Endothelial cell of umbilical vein (primary cell): ENCODE measurements around the gene GMPPA. TPM values are rescaled to one million over a fixed set of nuclear protein-coding genes. Genes with fewer than 3 reads are reported as not detected.

Experiments
- BruUV-seq: library from RNA; stranded (reverse); fragments of 400-500 nt; replicated peaks from 2 replicates; lab custom pipeline; 2021; lab: Mats Ljungman, UMichigan
- CTCF ChIA-PET: fragments of 300-600, 350-600 bp; sonication (Branson Sonifier 250); formaldehyde crosslinking; loops from one replicate; lab custom pipeline; 2021; ENCODE audit warnings: antibody characterized with exemption, inconsistent platforms; lab: Charles Lee
- POLR2A ChIA-PET: fragments of 300-600, 350-600 bp; sonication (Branson Sonifier 250); formaldehyde crosslinking; loops from one replicate; lab custom pipeline; 2021; ENCODE audit warnings: antibody characterized with exemption, inconsistent platforms; lab: Charles Lee
- DNase-seq: peaks from one replicate; pipeline ENCODE4 v3.0.0-alpha.2; 2011; ENCODE audit warnings: low read depth, low spot score
- FAIRE-seq: peaks from 2 replicates; lab custom pipeline; 2011; peaks lifted over from hg19 to GRCh38; lab: Jason Lieb, UNC
- H2AFZ ChIP-seq: 2 replicates; pipeline ENCODE4 v1.6.0; 2012; ENCODE audit warnings: low read depth, low read length, control low read depth, inconsistent platforms
- H3K27ac ChIP-seq: 2 replicates; pipeline ENCODE4 v1.5.1; 2011; ENCODE audit warnings: low read depth, mild to moderate bottlenecking, control low read depth, low read length, moderate library complexity; ENCODE audit not compliant: insufficient read depth
- H3K27me3 ChIP-seq, 2 experiments: 2 replicates each; pipeline versions ENCODE4 v1.6.0 to v1.6.1; 2011; ENCODE audit warnings: low read length in 2 of 2, mixed read lengths in 1 of 2; ENCODE audit not compliant: control insufficient read depth in 2 of 2, insufficient read depth in 2 of 2
- H3K36me3 ChIP-seq, 2 experiments: 2 replicates in 1 of 2; 3 replicates in 1 of 2; pipeline ENCODE4 v1.5.1; 2011; ENCODE audit warnings: low read length in 2 of 2, mild to moderate bottlenecking in 1 of 2, moderate library complexity in 1 of 2; ENCODE audit not compliant: control insufficient read depth in 2 of 2, insufficient read depth in 2 of 2; ENCODE audit errors: extremely low read depth in 1 of 2
- H3K4me1 ChIP-seq: 3 replicates; pipeline ENCODE4 v1.5.1; 2011; ENCODE audit warnings: mild to moderate bottlenecking, low read length; ENCODE audit not compliant: control insufficient read depth, insufficient read depth; ENCODE audit errors: extremely low read depth
- H3K4me2 ChIP-seq: 2 replicates; pipeline ENCODE4 v1.6.1; 2011; ENCODE audit warnings: low read length, control low read depth, mixed read lengths; ENCODE audit not compliant: insufficient read depth
- H3K4me3 ChIP-seq, 3 experiments: fragments of 200-600 bp in 1 of 3; sonication (generic), shearing (Covaris generic) in 1 of 3; replicated peaks in 1 of 3; 2 replicates each; pipeline ENCODE4 v1.5.1; 2011 to 2016; ENCODE audit warnings: control low read depth in 3 of 3, low read length in 3 of 3, mild to moderate bottlenecking in 2 of 3, inconsistent platforms in 1 of 3, low read depth in 1 of 3, moderate library complexity in 1 of 3; ENCODE audit not compliant: insufficient read depth in 1 of 3
- H3K79me2 ChIP-seq: 2 replicates; pipeline ENCODE4 v1.6.0; 2012; ENCODE audit warnings: low read length, inconsistent platforms; ENCODE audit not compliant: control insufficient read depth, insufficient read depth
- H3K9ac ChIP-seq: replicated peaks from 2 replicates; pipeline ENCODE3; 2011; ENCODE audit warnings: low read length, control low read depth; ENCODE audit not compliant: insufficient read depth; ENCODE audit errors: extremely low read depth
- H3K9me1 ChIP-seq: replicated peaks from 3 replicates; pipeline ENCODE4 v1.6.0; 2011; ENCODE audit warnings: mild to moderate bottlenecking, low read length; ENCODE audit not compliant: control insufficient read depth, insufficient read depth; ENCODE audit errors: extremely low read depth
- H3K9me3 ChIP-seq: replicated peaks from 2 replicates; pipeline ENCODE4 v1.5.1; 2012; ENCODE audit warnings: low read length, inconsistent platforms; ENCODE audit not compliant: control insufficient read depth, insufficient read depth
- H4K20me1 ChIP-seq: replicated peaks from 2 replicates; pipeline ENCODE3; 2011; ENCODE audit warnings: mild to moderate bottlenecking, low read length; ENCODE audit not compliant: control insufficient read depth, insufficient read depth; ENCODE audit errors: extremely low read depth
- CTCF ChIP-seq, 2 donors: IDR thresholded peaks; 1 replicate in 1 of 2; 2 replicates in 1 of 2; pipeline ENCODE4 v1.5.1; 2011; ENCODE audit warnings: low read length in 2 of 2, mild to moderate bottlenecking in 2 of 2, moderate library complexity in 2 of 2, control low read depth in 1 of 2, inconsistent platforms in 1 of 2, low read depth in 1 of 2; ENCODE audit not compliant: insufficient read depth in 1 of 2; ENCODE audit errors: extremely low read depth in 1 of 2
- EZH2 ChIP-seq: IDR thresholded peaks from 2 replicates; pipeline ENCODE4 v1.6.1; 2012; ENCODE audit warnings: borderline replicate concordance, low read depth, mild to moderate bottlenecking, moderate library complexity, low read length, inconsistent platforms; ENCODE audit not compliant: severe bottlenecking
- FOS ChIP-seq: IDR thresholded peaks from 2 replicates; pipeline ENCODE4 v1.6.1; 2011; ENCODE audit warnings: mild to moderate bottlenecking, low read length, moderate library complexity, borderline replicate concordance; ENCODE audit not compliant: insufficient read depth
- GATA2 ChIP-seq: IDR thresholded peaks from 2 replicates; pipeline ENCODE4 v1.7.0; 2011; ENCODE audit warnings: low read depth, mild to moderate bottlenecking, moderate library complexity, mixed read lengths, low read length; ENCODE audit not compliant: insufficient read length, insufficient read depth
- JUN ChIP-seq: IDR thresholded peaks from 2 replicates; pipeline ENCODE4 v1.6.1; 2011; ENCODE audit warnings: borderline replicate concordance, low read depth; ENCODE audit not compliant: insufficient read length, insufficient read depth
- MAX ChIP-seq: IDR thresholded peaks from 2 replicates; pipeline ENCODE4 v1.6.1; 2011; ENCODE audit not compliant: insufficient read depth, insufficient read length
- MYC ChIP-seq: IDR thresholded peaks from one replicate; pipeline ENCODE4 v1.6.1; 2011; ENCODE audit warnings: mild to moderate bottlenecking, low read depth, low read length
- POLR2A ChIP-seq: IDR thresholded peaks from 2 replicates; pipeline ENCODE4 v1.6.1; 2012; ENCODE audit warnings: low read depth, mild to moderate bottlenecking, control low read depth, low read length
- POLR2AphosphoS5 ChIP-seq: IDR thresholded peaks from 2 replicates; pipeline ENCODE4 v1.6.1; 2012; ENCODE audit warnings: low read depth, mild to moderate bottlenecking, control low read depth, low read length, moderate library complexity; ENCODE audit not compliant: insufficient read depth
- dilution Hi-C: fragments of 300-500 bp; cut with MboI; formaldehyde crosslinking; loops from one replicate; pipeline ENCODE4 v1.15.0; 2019; ENCODE audit warnings: low sequenced_read_pairs; ENCODE audit not compliant: extremely low pct_ligation_motif_present
- intact Hi-C: fragments of 100-400 bp; cut with micrococcal nuclease; formaldehyde crosslinking; loops from one replicate; pipeline ENCODE4 v1.10.0; 2022
- polyA plus RNA-seq, 4 experiments: library from polyadenylated mRNA; depleted of rRNA in 3 of 4; stranded (reverse) in 3 of 4; unstranded in 1 of 4; fragments of >200 nt; gene quantifications; 2 replicates each; pipeline versions ENCODE4 v1.2.1 to v1.2.3, GENCODE V29; 2011 to 2012; ENCODE audit warnings: missing spikeins in 1 of 4
- total RNA-seq: library from RNA; stranded (reverse); gene quantifications from 2 replicates; pipeline ENCODE4 v1.2.3, GENCODE V29; 2021

Gene GMPPA
- total and polyA plus RNA-seq, 2 donors (not counting 3 experiments of a cell fraction or from before 2014, with no cell fraction given): 39.1 to 104 TPM

DNA sequence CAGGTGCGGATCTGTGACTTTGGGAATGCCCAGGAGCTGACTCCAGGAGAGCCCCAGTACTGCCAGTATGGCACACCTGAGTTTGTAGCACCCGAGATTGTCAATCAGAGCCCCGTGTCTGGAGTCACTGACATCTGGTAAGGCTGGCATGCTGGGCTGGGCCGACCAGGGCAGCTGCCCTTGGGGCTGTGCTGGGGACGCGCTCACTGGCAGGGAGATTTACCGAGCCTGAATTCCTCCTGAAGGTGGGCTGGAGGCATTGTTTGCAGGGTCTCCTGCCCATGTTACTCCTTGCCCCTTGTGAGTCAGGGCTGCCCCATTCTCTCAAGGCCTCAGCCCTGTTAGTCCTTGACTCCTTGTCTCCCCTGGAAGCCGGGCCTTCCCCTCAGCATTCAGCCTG is 18.7 kb upstream of the GMPPA start:
- DNase-seq (no peak), FAIRE-seq (no peak)
- dilution Hi-C loops (no loop called here), intact Hi-C loops (no loop called here)
- Histone ChIP-seq H3K9me3 (no peaks in the 10 kb centered on the region), H2AFZ (no peak overlapping the region), H3K9ac (no peak overlapping the region), H3K79me2 (no peaks in the 10 kb centered on the region), H3K4me1 (no peaks in the 10 kb centered on the region), H3K36me3 (no peaks in the 10 kb centered on the region), H3K9me1 (no peaks in the 10 kb centered on the region), H3K27ac (no peak overlapping the region), H3K27me3 (peaks cover 24 to 30% of the 10 kb centered on the region in 2 experiments), H3K4me2 (no peak overlapping the region), H4K20me1 (no peaks in the 10 kb centered on the region), H3K4me3 (no peak overlapping the region)
- no TSS peak for BruUV-seq
- ChIA-PET POLR2A (no interaction called here), CTCF (interaction anchor here (1.6 kb wide), 1 partner anchor 50 kb away, joined by 7 read pairs; no protein-coding TSS in a partner anchor)
- TF ChIP-seq MYC (no peak), JUN (no peak), POLR2A (no peak), CTCF (IDR thresholded peaks at IDR 0.05; ENCODE audit: extremely low read depth in 1 of 2, insufficient read depth in 1 of 2, low read depth in 1 of 2, low read length in 2 of 2) (no peak), FOS (no peak)

DNA sequence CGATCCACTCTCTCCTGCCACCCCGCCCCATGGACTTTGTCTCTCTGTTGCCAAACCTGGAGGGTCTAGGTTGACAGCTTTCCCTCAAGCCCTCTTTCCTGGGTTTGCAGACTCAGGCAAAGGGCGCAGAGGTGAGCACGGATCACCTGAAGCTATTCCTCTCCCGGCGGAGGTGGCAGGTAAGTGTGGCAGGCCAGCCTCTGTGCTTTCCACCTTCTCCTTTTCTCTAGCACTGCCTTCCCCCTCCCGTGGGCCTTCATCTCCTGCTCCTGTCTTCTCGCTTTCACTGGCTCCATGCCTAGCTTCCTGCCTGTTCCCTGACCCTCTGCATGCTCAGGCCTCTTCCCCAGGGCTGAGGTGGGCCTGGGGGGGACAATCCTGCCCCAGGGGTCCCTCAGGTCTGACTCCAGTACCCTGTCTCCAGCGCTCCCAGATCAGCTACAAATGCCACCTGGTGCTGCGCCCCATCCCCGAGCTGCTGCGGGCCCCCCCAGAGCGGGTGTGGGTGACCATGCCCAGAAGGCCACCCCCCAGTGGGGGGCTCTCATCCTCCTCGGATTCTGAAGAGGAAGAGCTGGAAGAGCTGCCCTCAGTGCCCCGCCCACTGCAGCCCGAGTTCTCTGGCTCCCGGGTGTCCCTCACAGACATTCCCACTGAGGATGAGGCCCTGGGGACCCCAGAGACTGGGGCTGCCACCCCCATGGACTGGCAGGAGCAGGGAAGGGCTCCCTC is 15.9 kb upstream of the GMPPA start:
- POLR2A ChIA-PET: no interaction called here
- H3K36me3 ChIP-seq: no peaks in the 10 kb centered on the region
- dilution Hi-C loops: no loop called here

More for the DNA sequence above, 15.9 kb upstream of the GMPPA start:
- H2AFZ ChIP-seq: no peak overlapping the region
- DNase-seq (no peak), FAIRE-seq (no peak)
- no peaks in the 10 kb centered on the region for H3K9me1 ChIP-seq
- TF ChIP-seq EZH2 (no peak), POLR2A (no peak), GATA2 (no peak), FOS (no peak), JUN (no peak), POLR2AphosphoS5 (no peak), MAX (no peak), CTCF (IDR thresholded peaks at IDR 0.05; ENCODE audit: extremely low read depth in 1 of 2, insufficient read depth in 1 of 2, low read depth in 1 of 2, low read length in 2 of 2) (no peak), MYC (no peak)
- no TSS peak for BruUV-seq
- H3K4me1 ChIP-seq: no peaks in the 10 kb centered on the region
- CTCF ChIA-PET: interaction anchor here (0.6 to 19.9 kb wide), 9 partner anchors 8 to 80 kb away, joined by 3 to 731 read pairs (median 4); partner anchors contain the start of gene GMPPA
- peaks cover 44 to 47% of the 10 kb centered on the region in 2 experiments for H3K27me3 ChIP-seq
- no peaks in the 10 kb centered on the region for H4K20me1 ChIP-seq
- H3K4me2 ChIP-seq: no peak overlapping the region
- H3K27ac ChIP-seq: no peak overlapping the region
- H3K9ac ChIP-seq: no peak overlapping the region
- H3K79me2 ChIP-seq: no peaks in the 10 kb centered on the region
- intact Hi-C loops: no loop called here
- no peak overlapping the region for H3K4me3 ChIP-seq
- no peaks in the 10 kb centered on the region for H3K9me3 ChIP-seq
